Measurements from ENCODE around the gene OR52E4.

Gene OR52E4

GRCh38 chr11:5929571-5930368, 49.3 kb downstream of the OR52E4 start:
- no peak for DNase-seq (ENCODE audit: low read depth in 2 of 2)

GRCh38 chr11:5930614-5931013, 50.2 kb downstream of the OR52E4 start:
- no peak for DNase-seq (ENCODE audit: low read depth in 2 of 2)

- DNase-seq (ENCODE audit: low read depth in 2 of 2), result no peak
These were observed 50.6 kb downstream of the OR52E4 start for GRCh38 chr11:5931061-5931460.

- no peak for DNase-seq (ENCODE audit: low read depth in 2 of 2)
These were observed 52.2 kb downstream of the OR52E4 start for GRCh38 chr11:5932671-5933070.

DNA sequence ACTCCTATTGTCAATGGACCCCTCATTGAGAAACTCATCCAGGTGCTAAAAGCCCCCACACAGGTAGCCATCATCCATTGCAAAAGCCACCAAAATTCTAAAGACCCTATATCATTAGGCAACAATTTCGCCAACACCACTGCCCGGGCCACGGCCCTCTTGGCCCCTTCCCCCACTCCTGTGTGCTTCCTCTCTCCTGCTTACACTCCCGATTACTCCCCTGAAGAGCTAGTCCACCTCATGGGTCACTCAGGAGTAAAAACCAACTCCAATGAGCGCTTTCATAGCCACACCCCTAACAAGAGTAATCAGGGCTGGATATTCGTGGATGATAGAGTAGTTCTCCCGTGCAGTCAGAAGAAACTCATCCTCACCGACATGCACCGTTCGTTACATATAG, 52.7 kb downstream of the OR52E4 start:
- DNase-seq (ENCODE audit: low read depth in 2 of 2), result no peak
